SK-N-SH (cell line): Measurements from ENCODE around the gene CPNE8. TPM values are rescaled to one million over a fixed set of nuclear protein-coding genes. Genes with fewer than 3 reads are reported as not detected.

Experiments
- CTCF ChIA-PET: fragments of 300-600, 350-600 bp; formaldehyde crosslinking; extraction: SDS; loops from one replicate; lab custom pipeline; 2021; lab: Yijun Ruan, JAX
- POLR2A ChIA-PET: fragments of 350-600 bp; sonication (Branson Sonifier 250); formaldehyde crosslinking; extraction: SDS; loops from one replicate; lab custom pipeline; 2020; ENCODE audit warnings: antibody characterized with exemption, inconsistent platforms; lab: Yijun Ruan, JAX
- DNase-seq: peaks from one replicate; pipeline ENCODE4 v3.0.0; 2012
- H2AFZ ChIP-seq: fragments of 200-600 bp; sonication (generic); 2 replicates; pipeline ENCODE4 v1.8.1; 2016; ENCODE audit warnings: antibody characterized with exemption, mild to moderate bottlenecking, low read depth
- H3F3A ChIP-seq: fragments of 200-600 bp; sonication (generic); replicated peaks from 2 replicates; pipeline ENCODE3; 2016; ENCODE audit warnings: antibody characterized with exemption, mild to moderate bottlenecking; ENCODE audit not compliant: insufficient read depth
- H3K27ac ChIP-seq, 2 experiments: fragments of 200-500 bp in 1 of 2; fragments of 200-600 bp in 1 of 2; sonication (Bioruptor generic) in 1 of 2; sonication (generic), shearing (Covaris generic) in 1 of 2; 2 replicates each; pipeline versions ENCODE4 v1.5.1 to v1.6.1; 2014 to 2016; ENCODE audit warnings: low read depth in 2 of 2, inconsistent platforms in 1 of 2, low read length in 1 of 2, mild to moderate bottlenecking in 1 of 2, mixed read lengths in 1 of 2
- H3K27me3 ChIP-seq: fragments of 200-600 bp; sonication (generic), shearing (Covaris generic); 2 replicates; pipeline ENCODE4 v1.6.1; 2016; ENCODE audit warnings: mixed run types; ENCODE audit not compliant: insufficient read depth
- H3K36me3 ChIP-seq, 2 experiments: fragments of 200-500 bp in 1 of 2; fragments of 200-600 bp in 1 of 2; sonication (Bioruptor generic) in 1 of 2; sonication (generic) in 1 of 2; replicated peaks in 1 of 2; 2 replicates each; pipeline versions ENCODE3 to v1.5.1; 2014 to 2016; ENCODE audit warnings: low read length in 1 of 2, mild to moderate bottlenecking in 1 of 2; ENCODE audit not compliant: insufficient read depth in 2 of 2, control insufficient read depth in 1 of 2
- H3K4me1 ChIP-seq, 2 experiments: fragments of 200-500 bp in 1 of 2; fragments of 200-600 bp in 1 of 2; sonication (Bioruptor generic) in 1 of 2; sonication (generic), shearing (Covaris generic) in 1 of 2; 2 replicates each; pipeline versions ENCODE4 v1.5.1 to v1.6.1; 2014 to 2016; ENCODE audit warnings: low read depth in 1 of 2, low read length in 1 of 2, mixed run types in 1 of 2; ENCODE audit not compliant: insufficient read depth in 2 of 2, control insufficient read depth in 1 of 2
- H3K4me2 ChIP-seq: fragments of 200-600 bp; sonication (generic), shearing (Covaris generic); 2 replicates; pipeline ENCODE4 v1.6.1; 2017; ENCODE audit warnings: mixed run types
- H3K4me3 ChIP-seq, 2 experiments: fragments of 200-500 bp in 1 of 2; fragments of 200-600 bp in 1 of 2; sonication (Bioruptor generic) in 1 of 2; sonication (generic), shearing (Covaris generic) in 1 of 2; 2 replicates each; pipeline versions ENCODE4 v1.5.1 to v1.8.1; 2014 to 2016; ENCODE audit warnings: low read depth in 2 of 2, inconsistent platforms in 1 of 2, low read length in 1 of 2, mild to moderate bottlenecking in 1 of 2, mixed read lengths in 1 of 2, moderate library complexity in 1 of 2
- H3K79me2 ChIP-seq: fragments of 200-600 bp; sonication (generic); 2 replicates; pipeline ENCODE4 v1.8.1; 2017; ENCODE audit warnings: mild to moderate bottlenecking; ENCODE audit not compliant: insufficient read depth
- H3K9ac ChIP-seq: fragments of 200-600 bp; sonication (generic); 2 replicates; pipeline ENCODE4 v1.6.1; 2017; ENCODE audit warnings: mixed run types
- H3K9me2 ChIP-seq: fragments of 200-600 bp; sonication (generic); 2 replicates; pipeline ENCODE4 v1.6.1; 2017; ENCODE audit warnings: mixed run types
- H3K9me3 ChIP-seq: fragments of 200-600 bp; sonication (generic); 2 replicates; pipeline ENCODE4 v1.6.1; 2017; ENCODE audit warnings: mixed run types, mild to moderate bottlenecking, moderate library complexity
- H4K20me1 ChIP-seq: fragments of 200-600 bp; sonication (generic); 2 replicates; pipeline ENCODE4 v1.6.1; 2017; ENCODE audit warnings: mild to moderate bottlenecking, mixed run types; ENCODE audit not compliant: insufficient read depth
- CHD2 ChIP-seq: fragments of 150-350 bp; IDR thresholded peaks from 2 replicates; pipeline ENCODE4 v1.6.1; 2018; ENCODE audit warnings: low read length; ENCODE audit not compliant: partially characterized antibody
- EP300 ChIP-seq, 2 experiments: IDR thresholded peaks; 2 replicates each; pipeline versions ENCODE4 v1.4.0 to v1.6.1; 2012; ENCODE audit warnings: borderline replicate concordance in 1 of 2, low read depth in 1 of 2, low read length in 1 of 2
- EZH2phosphoT487 ChIP-seq: fragments of 200-600 bp; sonication (generic); IDR thresholded peaks from 2 replicates; pipeline ENCODE4 v1.6.1; 2017; ENCODE audit warnings: low read depth, mixed run types, mild to moderate bottlenecking, antibody characterized with exemption, moderate library complexity, borderline replicate concordance
- FOSL2 ChIP-seq: IDR thresholded peaks from 2 replicates; pipeline ENCODE4 v1.4.0; 2012; ENCODE audit warnings: low read depth, mild to moderate bottlenecking, moderate library complexity, borderline replicate concordance
- FOXM1 ChIP-seq: IDR thresholded peaks from 2 replicates; pipeline ENCODE4 v1.4.0; 2012; ENCODE audit warnings: low read depth, mild to moderate bottlenecking
- GATA2 ChIP-seq: sonication (generic); formaldehyde crosslinking; IDR thresholded peaks from 2 replicates; pipeline ENCODE4 v1.5.0; 2020; ENCODE audit warnings: mild to moderate bottlenecking, missing genetic modification reagents
- IRF3 ChIP-seq: fragments of 150-350 bp; IDR thresholded peaks from 2 replicates; pipeline ENCODE4 v1.6.1; 2016; ENCODE audit warnings: mild to moderate bottlenecking, low read depth, low read length
- JUND ChIP-seq: IDR thresholded peaks from 2 replicates; pipeline ENCODE4 v1.4.0; 2012
- MAX ChIP-seq: IDR thresholded peaks from 2 replicates; pipeline ENCODE4 v1.4.0; 2012; ENCODE audit warnings: low read depth
- PBX3 ChIP-seq: IDR thresholded peaks from 2 replicates; pipeline ENCODE4; 2012
- RCOR1 ChIP-seq: fragments of 150-350 bp; IDR thresholded peaks from 2 replicates; pipeline ENCODE4 v1.6.1; 2017; ENCODE audit warnings: antibody characterized with exemption, low read length
- REST ChIP-seq: IDR thresholded peaks from 2 replicates; pipeline ENCODE4 v1.6.1; 2012; ENCODE audit warnings: mild to moderate bottlenecking, low read depth, low read length, moderate library complexity
- RFX5 ChIP-seq: IDR thresholded peaks from 2 replicates; pipeline ENCODE4 v1.6.1; 2012; ENCODE audit warnings: mild to moderate bottlenecking, improper control_type of control experiment, low read length
- SIN3A ChIP-seq: IDR thresholded peaks from 2 replicates; pipeline ENCODE4 v1.6.1; 2012; ENCODE audit warnings: low read depth, mild to moderate bottlenecking, low read length, moderate library complexity, borderline replicate concordance
- TCF12 ChIP-seq: IDR thresholded peaks from 2 replicates; pipeline ENCODE4 v1.4.0; 2012
- TEAD4 ChIP-seq: IDR thresholded peaks from 2 replicates; pipeline ENCODE4 v1.4.0; 2012; ENCODE audit warnings: mild to moderate bottlenecking, borderline replicate concordance; ENCODE audit not compliant: insufficient read depth
- YY1 ChIP-seq: IDR thresholded peaks from 2 replicates; pipeline ENCODE4 v1.4.0; 2012; ENCODE audit warnings: low read depth, mild to moderate bottlenecking
- ZBTB33 ChIP-seq: IDR thresholded peaks from 2 replicates; pipeline ENCODE4 v1.4.0; 2012; ENCODE audit warnings: low read depth, borderline replicate concordance
- WGBS: methylation state at CpG from one replicate; pipeline ENCODE4 v1.1.6; 2017; ENCODE audit warnings: low lambda C conversion rate; 5-methylcytosine and 5-hydroxymethylcytosine counted together
- polyA plus RNA-seq, 3 experiments: library from polyadenylated mRNA; depleted of rRNA; stranded (reverse); fragments of >200 nt; gene quantifications; 2 replicates each; pipeline ENCODE4 v1.2.3, GENCODE V29; 2012

Gene CPNE8
- polyA plus RNA-seq, 1 of the 3 experiments (the other 2 are of a cell fraction): not detected

- H3K9me3 ChIP-seq: no peaks in the 10 kb centered on the region
- H3K27ac ChIP-seq: no peak overlapping the region
- H3K36me3 ChIP-seq: no peaks in the 10 kb centered on the region
- no peak overlapping the region for H3K9ac ChIP-seq
- TF ChIP-seq RFX5: no peak
- TF ChIP-seq CHD2: no peak
- TF ChIP-seq REST: no peak
- TF ChIP-seq PBX3: no peak
- no peak for TF ChIP-seq RCOR1
- no peak for TF ChIP-seq TEAD4
- TF ChIP-seq FOXM1: no peak
- TF ChIP-seq EP300 (IDR thresholded peaks at IDR 0.05; ENCODE audit: borderline replicate concordance in 1 of 2, low read depth in 1 of 2, low read length in 1 of 2): no peak
- TF ChIP-seq SIN3A: no peak
- TF ChIP-seq ZBTB33: no peak
- no peak for TF ChIP-seq TCF12
- no peak for TF ChIP-seq GATA2 (CRISPR knock-in tag)
- TF ChIP-seq YY1: no peak
- no peak for TF ChIP-seq JUND
- TF ChIP-seq FOSL2: no peak
- no peak for TF ChIP-seq EZH2phosphoT487
- no peak for TF ChIP-seq MAX
- no peak for TF ChIP-seq IRF3
- H2AFZ ChIP-seq: no peak overlapping the region
- H3K4me3 ChIP-seq: no peak overlapping the region
- H4K20me1 ChIP-seq: no peaks in the 10 kb centered on the region
- WGBS: 45% methylated on average over 7 of the region's 9 CpGs
- ChIA-PET CTCF (interaction anchor here (1.1 kb wide), 1 partner anchor 9 kb away, joined by 3 read pairs; no protein-coding TSS in a partner anchor), POLR2A (no interaction called here)
- no peak overlapping the region for H3K4me2 ChIP-seq
- no peak for DNase-seq
- no peaks in the 10 kb centered on the region for H3K9me2 ChIP-seq
- no peaks in the 10 kb centered on the region for H3F3A ChIP-seq
- H3K79me2 ChIP-seq: no peaks in the 10 kb centered on the region
- H3K27me3 ChIP-seq: no peaks in the 10 kb centered on the region
- H3K4me1 ChIP-seq: no peaks in the 10 kb centered on the region
Measured at GRCh38 chr12:38720661-38721060, 184.7 kb downstream of the CPNE8 start.
